ENCODE results near the gene PLP2. TPM values are rescaled to one million over a fixed set of nuclear protein-coding genes. Genes with fewer than 3 reads are reported as not detected.

The PLP2 gene
- total RNA-seq, 3 donors from 2014 or later = 111 to 134 (median 126) TPM

GRCh38 chrX:49155243-49155899, 16.3 kb upstream of the PLP2 start:
- peaks cover 16% of the 10 kb centered on the region for H3K4me1 Mint-ChIP-seq (ENCODE audit: low read depth)
- ATAC-seq = peak; percentile 12 to 25

GRCh38 chrX:49155900-49156837, 15.5 kb upstream of the PLP2 start:
- peaks cover 16% of the 10 kb centered on the region for H3K4me1 Mint-ChIP-seq (ENCODE audit: low read depth)
- peak overlapping the region; percentile 84 for H3K4me3 Mint-ChIP-seq
- DNase-seq (peak; percentile 79), ATAC-seq (peak; percentile 92 to 94)
- H3K27me3 Mint-ChIP-seq (ENCODE audit: low read depth) = no peaks in the 10 kb centered on the region
- no peaks in the 10 kb centered on the region for H3K9me3 Mint-ChIP-seq
- H3K36me3 Mint-ChIP-seq (ENCODE audit: insufficient read depth) = no peaks in the 10 kb centered on the region

More at GRCh38 chrX:49155243-49155899, 16.3 kb upstream of the PLP2 start:
- no peak for DNase-seq
- Mint-ChIP-seq H3K9me3 (no peaks in the 10 kb centered on the region), H3K27me3 (ENCODE audit: low read depth) (no peaks in the 10 kb centered on the region), H3K36me3 (ENCODE audit: insufficient read depth) (no peaks in the 10 kb centered on the region), H3K4me3 (peak overlapping the region; percentile 84)

- Mint-ChIP-seq H3K4me1 (ENCODE audit: low read depth) (peaks cover 16% of the 10 kb centered on the region), H3K27me3 (ENCODE audit: low read depth) (no peaks in the 10 kb centered on the region), H3K4me3 (no peak overlapping the region), H3K9me3 (no peaks in the 10 kb centered on the region), H3K36me3 (ENCODE audit: insufficient read depth) (no peaks in the 10 kb centered on the region)
- ATAC-seq (no peak), DNase-seq (no peak)
Measured at GRCh38 chrX:49157194-49157593, 14.5 kb upstream of the PLP2 start.

- Mint-ChIP-seq H3K4me3 (no peak overlapping the region), H3K4me1 (ENCODE audit: low read depth) (peaks cover 14% of the 10 kb centered on the region), H3K36me3 (ENCODE audit: insufficient read depth) (no peaks in the 10 kb centered on the region), H3K9me3 (no peaks in the 10 kb centered on the region), H3K27me3 (ENCODE audit: low read depth) (no peaks in the 10 kb centered on the region)
- ATAC-seq = no peak
- DNase-seq = no peak
Measured at GRCh38 chrX:49160908-49161307, 10.8 kb upstream of the PLP2 start.

DNA sequence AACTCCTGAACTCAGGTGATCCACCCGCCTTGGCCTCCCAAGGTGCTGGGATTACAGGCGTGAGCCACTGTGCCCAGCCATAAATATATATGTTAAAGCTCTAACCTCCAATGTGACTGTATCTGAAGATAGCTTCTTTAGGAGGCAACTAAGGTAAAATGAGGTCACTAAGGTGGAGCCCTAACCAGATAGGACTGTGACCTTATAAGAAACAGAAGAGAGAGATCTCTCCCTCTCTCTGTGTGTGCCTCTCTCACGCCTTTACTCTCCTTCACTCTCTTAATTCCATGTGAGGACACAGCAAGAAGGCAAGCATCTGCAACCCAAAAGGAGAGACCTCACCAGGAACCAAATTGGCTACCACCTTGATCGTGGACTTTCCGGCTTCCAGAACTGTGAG, 10.1 kb upstream of the PLP2 start:
- Mint-ChIP-seq H3K4me3 (no peak overlapping the region), H3K4me1 (ENCODE audit: low read depth) (peaks cover 14% of the 10 kb centered on the region), H3K27me3 (ENCODE audit: low read depth) (no peaks in the 10 kb centered on the region), H3K9me3 (no peaks in the 10 kb centered on the region), H3K36me3 (ENCODE audit: insufficient read depth) (no peaks in the 10 kb centered on the region)
- ATAC-seq = no peak
- DNase-seq = no peak

- H3K4me1 Mint-ChIP-seq (ENCODE audit: low read depth) = peaks cover 22% of the 10 kb centered on the region
- no peaks in the 10 kb centered on the region for H3K9me3 Mint-ChIP-seq
- H3K4me3 Mint-ChIP-seq = peak within 1 kb of the TSS; percentile 66
- DNase-seq (no peak), ATAC-seq (no peak)
- H3K36me3 Mint-ChIP-seq (ENCODE audit: insufficient read depth) = no peaks in the 10 kb centered on the region
- H3K27me3 Mint-ChIP-seq (ENCODE audit: low read depth) = no peaks in the 10 kb centered on the region
Measured at GRCh38 chrX:49162620-49163019, 9.1 kb upstream of the PLP2 start, which contains the start of gene MAGIX. Gene MAGIX, plus strand, starts transcription at chrX:49162758. Its CDS starts 132 bp downstream, at chrX:49162890.

GRCh38 chrX:49163555-49164419, 7.9 kb upstream of the PLP2 start:
- H3K27me3 Mint-ChIP-seq (ENCODE audit: low read depth) = no peaks in the 10 kb centered on the region
- H3K4me3 Mint-ChIP-seq = peak overlapping the region; percentile 79
- DNase-seq = peak; percentile 73
- peak; percentile 69 to 75 for ATAC-seq
- H3K9me3 Mint-ChIP-seq = no peaks in the 10 kb centered on the region
- H3K4me1 Mint-ChIP-seq (ENCODE audit: low read depth) = peaks cover 28% of the 10 kb centered on the region
- no peaks in the 10 kb centered on the region for H3K36me3 Mint-ChIP-seq (ENCODE audit: insufficient read depth)

DNA sequence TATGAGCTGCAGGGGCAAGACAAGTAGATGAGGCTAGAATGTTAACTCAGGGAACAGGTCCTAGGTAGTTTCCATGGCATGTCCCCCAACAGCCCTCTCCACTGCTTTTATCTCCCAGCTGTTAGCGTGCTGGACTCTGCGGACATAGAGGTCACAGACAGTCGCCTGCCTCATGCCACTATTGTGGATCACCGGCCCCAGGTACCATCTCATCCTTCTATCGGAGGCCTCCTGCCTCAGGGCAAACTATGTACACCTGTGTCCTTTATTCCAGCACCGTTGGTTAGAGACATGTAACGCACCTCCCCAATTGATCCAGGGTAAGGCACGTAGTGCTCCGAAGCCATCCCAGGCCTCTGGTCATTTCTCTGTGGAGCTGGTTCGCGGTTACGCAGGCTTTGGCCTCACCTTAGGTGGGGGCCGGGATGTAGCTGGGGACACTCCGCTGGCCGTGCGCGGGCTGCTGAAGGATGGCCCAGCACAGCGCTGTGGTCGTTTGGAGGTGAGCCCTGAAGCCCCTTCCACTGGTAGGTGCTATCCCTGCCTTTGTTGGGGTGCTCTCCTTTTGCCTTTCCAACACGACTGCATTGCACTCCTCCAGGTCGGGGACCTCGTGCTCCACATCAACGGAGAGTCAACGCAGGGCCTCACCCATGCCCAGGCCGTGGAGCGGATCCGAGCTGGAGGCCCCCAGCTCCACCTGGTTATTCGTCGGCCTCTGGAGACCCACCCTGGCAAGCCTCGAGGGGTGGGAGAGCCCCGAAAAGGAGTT, 6.9 kb upstream of the PLP2 start:
- ATAC-seq (no peak), DNase-seq (no peak)
- peaks cover 28% of the 10 kb centered on the region for H3K4me1 Mint-ChIP-seq (ENCODE audit: low read depth)
- no peaks in the 10 kb centered on the region for H3K36me3 Mint-ChIP-seq (ENCODE audit: insufficient read depth)
- H3K27me3 Mint-ChIP-seq (ENCODE audit: low read depth) = no peaks in the 10 kb centered on the region
- H3K9me3 Mint-ChIP-seq = no peaks in the 10 kb centered on the region
- no peak overlapping the region for H3K4me3 Mint-ChIP-seq

- no peaks in the 10 kb centered on the region for H3K36me3 Mint-ChIP-seq (ENCODE audit: insufficient read depth)
- peaks cover 28% of the 10 kb centered on the region for H3K4me1 Mint-ChIP-seq (ENCODE audit: low read depth)
- no peaks in the 10 kb centered on the region for H3K27me3 Mint-ChIP-seq (ENCODE audit: low read depth)
- peak overlapping the region; percentile 83 for H3K4me3 Mint-ChIP-seq
- peak; percentile 63 for DNase-seq
- H3K9me3 Mint-ChIP-seq = no peaks in the 10 kb centered on the region
- peak; percentile 64 for ATAC-seq
Measured at GRCh38 chrX:49165901-49166881, 5.5 kb upstream of the PLP2 start.

DNA sequence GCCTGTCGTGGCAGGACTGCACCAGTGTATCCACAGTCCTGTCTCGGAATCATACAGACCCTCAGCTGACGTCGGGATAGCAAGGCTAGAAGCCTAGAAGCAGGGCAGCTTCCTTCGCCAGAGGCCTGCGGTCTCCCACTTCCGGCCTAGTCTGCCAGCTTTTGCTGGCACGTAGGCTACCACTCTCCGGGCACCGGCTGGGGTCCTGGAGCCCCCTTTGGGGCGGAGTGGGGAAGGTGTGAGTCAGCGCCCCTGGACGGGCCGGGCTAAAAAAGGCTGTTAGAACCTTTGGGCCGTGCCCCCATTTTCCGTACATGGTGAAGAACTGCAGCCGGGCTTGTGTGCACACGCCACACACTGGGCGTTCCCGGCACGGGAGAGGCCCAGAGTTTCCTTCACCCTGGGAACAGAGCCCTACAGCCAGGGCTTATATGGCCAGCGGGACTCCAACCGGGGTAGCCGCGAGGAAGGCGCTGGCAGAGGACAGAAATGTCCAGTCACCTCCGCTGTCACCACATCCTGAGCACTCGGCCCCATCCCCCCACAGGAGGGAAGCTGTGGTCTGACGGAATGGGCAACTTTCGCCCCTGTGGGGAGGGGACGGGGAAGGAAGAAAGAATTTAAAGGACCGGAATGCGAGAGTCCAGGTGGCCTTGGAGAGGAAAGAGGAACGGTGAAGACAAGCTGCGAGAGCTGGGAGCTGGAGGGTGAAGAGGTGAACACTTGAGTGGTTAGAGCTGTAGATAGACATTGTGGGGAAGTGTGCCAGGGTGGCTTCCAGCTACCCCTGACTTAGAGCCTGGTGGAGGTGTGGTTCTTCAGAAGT, 4.6 kb upstream of the PLP2 start:
- Mint-ChIP-seq H3K4me1 (ENCODE audit: low read depth) (peaks cover 28% of the 10 kb centered on the region), H3K9me3 (no peaks in the 10 kb centered on the region), H3K36me3 (ENCODE audit: insufficient read depth) (no peaks in the 10 kb centered on the region), H3K27me3 (ENCODE audit: low read depth) (no peaks in the 10 kb centered on the region), H3K4me3 (peak overlapping the region; percentile 83)
- ATAC-seq (peak; percentile 15 to 18), DNase-seq (peak; percentile 48)

DNA sequence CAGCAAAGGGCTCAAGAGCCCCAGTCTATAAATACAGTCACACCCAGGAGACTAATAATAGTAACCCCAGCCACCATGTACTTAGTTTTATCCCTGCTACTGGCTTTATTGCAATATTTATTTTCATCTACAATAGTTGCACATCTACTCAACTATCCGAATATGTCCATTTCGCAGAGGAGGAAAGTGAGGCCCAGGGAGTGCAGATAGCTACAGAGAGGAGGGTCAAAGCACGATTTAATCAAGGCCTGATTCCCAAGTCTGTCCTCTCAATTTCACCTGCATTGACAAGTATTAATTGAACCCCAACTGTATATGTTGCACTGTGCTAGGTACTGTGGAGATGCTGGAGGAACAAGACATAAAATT, 4.0 kb upstream of the PLP2 start:
- ATAC-seq = no peak
- no peak for DNase-seq
- peaks cover 30% of the 10 kb centered on the region for H3K4me1 Mint-ChIP-seq (ENCODE audit: low read depth)
- no peaks in the 10 kb centered on the region for H3K36me3 Mint-ChIP-seq (ENCODE audit: insufficient read depth)
- no peaks in the 10 kb centered on the region for H3K9me3 Mint-ChIP-seq
- H3K4me3 Mint-ChIP-seq = peak overlapping the region; percentile 83
- H3K27me3 Mint-ChIP-seq (ENCODE audit: low read depth) = no peaks in the 10 kb centered on the region

DNA sequence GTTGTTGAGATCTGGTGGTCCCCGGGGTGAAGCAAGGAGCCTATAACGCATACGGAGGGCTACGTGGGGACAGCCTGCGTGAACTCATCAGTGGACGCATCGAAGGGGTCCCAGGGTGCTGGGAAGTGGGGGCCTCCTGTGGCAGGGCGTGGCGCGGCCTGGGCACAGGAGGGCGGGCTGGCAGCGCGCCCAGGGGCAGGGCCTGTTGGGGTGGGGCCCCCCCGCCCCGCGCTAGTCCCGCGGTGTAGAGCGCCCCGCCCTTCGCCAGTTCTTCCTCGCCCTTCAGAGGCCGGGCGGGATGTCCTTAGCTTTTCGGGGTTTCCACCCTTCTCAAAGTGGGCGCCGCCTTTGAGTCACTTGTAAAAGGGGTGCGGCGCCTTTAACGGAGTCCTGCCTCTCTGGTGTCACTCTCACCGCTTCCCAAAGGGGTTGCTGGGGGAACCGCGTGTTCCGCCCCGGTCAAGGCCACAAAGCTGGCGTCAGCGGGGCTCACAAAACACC, 632 bp downstream of the PLP2 start:
- peak overlapping the region; percentile 88 for H3K4me3 Mint-ChIP-seq
- no peaks in the 10 kb centered on the region for H3K27me3 Mint-ChIP-seq (ENCODE audit: low read depth)
- H3K9me3 Mint-ChIP-seq = no peaks in the 10 kb centered on the region
- peaks cover 28% of the 10 kb centered on the region for H3K4me1 Mint-ChIP-seq (ENCODE audit: low read depth)
- H3K36me3 Mint-ChIP-seq (ENCODE audit: insufficient read depth) = peaks cover 7% of the 10 kb centered on the region
- ATAC-seq (peak; percentile 73 to 85), DNase-seq (peak; percentile 63)

Data from activated T-cell treated with anti-CD3 and anti-CD28 coated beads, Interleukin-2, amount 50 U/mL, for 4 hours (primary cell).